RPMI8226 (cell line): Measurements from ENCODE around the gene ISYNA1.
"Not testable (repeated sequence)": the region's sequence is repeated elsewhere in the genome, so short reads cannot be mapped to it uniquely, and the experiment has no call there.

Experiments used
- DNase-seq: peaks from one replicate; pipeline ENCODE4 v3.0.0-alpha.2; 2015

Gene ISYNA1

GRCh38 chr19:18418029-18418482 lies 19.9 kb downstream of the ISYNA1 start:
- peak; percentile 42 for DNase-seq

GRCh38 chr19:18417250-18418028 lies 20.5 kb downstream of the ISYNA1 start:
- DNase-seq: peak; percentile 83

- peak; percentile 87 for DNase-seq
Measured at GRCh38 chr19:18416778-18417249, 21.1 kb downstream of the ISYNA1 start.

GRCh38 chr19:18415178-18415867 lies 22.6 kb downstream of the ISYNA1 start:
- DNase-seq: no peak

GRCh38 chr19:18414504-18415177 lies 23.3 kb downstream of the ISYNA1 start:
- DNase-seq: peak; percentile 76

- DNase-seq: no peak
Measured at GRCh38 chr19:18412610-18413239, 25.2 kb downstream of the ISYNA1 start.

GRCh38 chr19:18408053-18408476 lies 29.9 kb downstream of the ISYNA1 start:
- peak; percentile 62 for DNase-seq

- DNase-seq: no peak
Measured at GRCh38 chr19:18406749-18407148, 31.2 kb downstream of the ISYNA1 start.

GRCh38 chr19:18405754-18406153 lies 32.2 kb downstream of the ISYNA1 start:
- DNase-seq: not testable (repeated sequence)

- not testable (repeated sequence) for DNase-seq
Measured at GRCh38 chr19:18402455-18403248, 35.3 kb downstream of the ISYNA1 start.

GRCh38 chr19:18401580-18402112 lies 36.3 kb downstream of the ISYNA1 start:
- DNase-seq: peak; percentile 94

GRCh38 chr19:18399008-18399407 lies 38.9 kb downstream of the ISYNA1 start:
- DNase-seq: peak; percentile 91

- DNase-seq: peak; percentile 74
Measured at GRCh38 chr19:18397242-18398202, 40.4 kb downstream of the ISYNA1 start, which contains the start of gene LRRC25. Gene LRRC25, minus strand, starts transcription at chr19:18397622. Its CDS starts 659 bp downstream, at chr19:18396963.

GRCh38 chr19:18396471-18397241 lies 41.3 kb downstream of the ISYNA1 start:
- no peak for DNase-seq

- no peak for DNase-seq
Measured at GRCh38 chr19:18393836-18394235, 44.1 kb downstream of the ISYNA1 start.

- no peak for DNase-seq
Measured at GRCh38 chr19:18392926-18393325, 45.0 kb downstream of the ISYNA1 start.

GRCh38 chr19:18392417-18392816 lies 45.5 kb downstream of the ISYNA1 start:
- DNase-seq: no peak

- no peak for DNase-seq
Measured at GRCh38 chr19:18391509-18392075, 46.3 kb downstream of the ISYNA1 start.
